ENCODE measurements around the gene SPOCK1. TPM values are rescaled to one million over a fixed set of nuclear protein-coding genes. Genes with fewer than 3 reads are reported as not detected.

SPOCK1 gene
- total and polyA plus RNA-seq, 9 of the 15 experiments (the other 6 are each of a cell fraction or from before 2014, with no cell fraction given), result 0.01 to 0.35 (median 0.04) TPM; not detected in 6

DNA sequence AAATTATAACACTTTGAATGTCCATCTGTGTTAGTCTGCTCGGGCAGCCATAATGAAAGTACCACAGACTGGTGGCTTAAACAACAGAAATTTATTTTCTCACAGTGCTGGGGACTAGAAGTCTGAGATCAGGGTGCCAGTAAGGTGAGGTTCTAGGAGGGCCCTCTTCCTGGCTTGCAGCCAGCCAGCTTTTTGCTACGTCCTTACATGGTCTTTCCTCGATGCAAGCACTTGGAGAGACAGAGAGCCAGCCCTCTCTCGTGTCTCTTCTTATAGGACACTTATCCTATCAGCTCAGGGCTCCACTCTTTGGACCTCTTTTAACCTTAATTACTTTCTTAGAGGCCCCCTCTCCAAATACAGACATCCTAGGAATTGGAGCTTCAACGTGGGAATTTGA lies 351.8 kb downstream of the SPOCK1 start:
- FAIRE-seq (no peak), DNase-seq (ENCODE audit: extremely low read depth in 1 of 4, low spot score in 3 of 4) (no peak), ATAC-seq (no peak)
- in situ Hi-C loops (cut with MboI), result no loop called here
- Histone ChIP-seq H2AFZ (ENCODE audit: low read depth, low read length) (no peak overlapping the region), H3K4me3 (no peak overlapping the region), H3K27ac (ENCODE audit: extremely low read depth, low read depth, low read length) (no peak overlapping the region), H3K9me3 (replicated peaks; ENCODE audit: control insufficient read depth, insufficient read depth, low read depth, low read length) (no peaks in the 10 kb centered on the region), H3K36me3 (ENCODE audit: control insufficient read depth, insufficient read depth, low read length) (no peaks in the 10 kb centered on the region), H3K9me1 (ENCODE audit: control insufficient read depth, insufficient read depth, low read length) (no peaks in the 10 kb centered on the region), H3K9ac (ENCODE audit: insufficient read depth in 1 of 2, low read depth in 2 of 2, low read length in 2 of 2) (no peak overlapping the region), H3K27me3 (ENCODE audit: control insufficient read depth in 2 of 2, insufficient read depth in 2 of 2, low read length in 2 of 2) (no peaks in the 10 kb centered on the region), H4K20me1 (replicated peaks; ENCODE audit: control insufficient read depth, insufficient read depth, low read length) (no peaks in the 10 kb centered on the region), H3K79me2 (ENCODE audit: control insufficient read depth, insufficient read depth, low read length) (no peaks in the 10 kb centered on the region), H3K4me1 (replicated peaks in 1 of 2; ENCODE audit: control insufficient read depth in 2 of 2, insufficient read depth in 2 of 2, low read length in 2 of 2) (no peaks in the 10 kb centered on the region), H3K4me2 (ENCODE audit: insufficient read depth, low read length) (no peak overlapping the region)
- 0% methylated on average over 5 of the region's 5 CpGs for WGBS (ENCODE audit: insufficient coverage, low coverage, missing lambda C conversion rate)
- intact Hi-C loops (cut with micrococcal nuclease), result no loop called here
- TF ChIP-seq FOXM1 (IDR thresholded peaks at IDR 0.05; ENCODE audit: low read depth) (no peak), FOXM1 (CRISPR knock-in tag; IDR thresholded peaks at IDR 0.05; ENCODE audit: low read depth) (no peak), ZNF41 (CRISPR knock-in tag; conservative IDR thresholded peaks at IDR 0.05) (no peak), ZNF184 (CRISPR knock-in tag; IDR thresholded peaks at IDR 0.05) (no peak), HDAC3 (IDR thresholded peaks at IDR 0.05; ENCODE audit: borderline replicate concordance, partially characterized antibody) (no peak)
- TF ChIP-seq, protein P1, sequence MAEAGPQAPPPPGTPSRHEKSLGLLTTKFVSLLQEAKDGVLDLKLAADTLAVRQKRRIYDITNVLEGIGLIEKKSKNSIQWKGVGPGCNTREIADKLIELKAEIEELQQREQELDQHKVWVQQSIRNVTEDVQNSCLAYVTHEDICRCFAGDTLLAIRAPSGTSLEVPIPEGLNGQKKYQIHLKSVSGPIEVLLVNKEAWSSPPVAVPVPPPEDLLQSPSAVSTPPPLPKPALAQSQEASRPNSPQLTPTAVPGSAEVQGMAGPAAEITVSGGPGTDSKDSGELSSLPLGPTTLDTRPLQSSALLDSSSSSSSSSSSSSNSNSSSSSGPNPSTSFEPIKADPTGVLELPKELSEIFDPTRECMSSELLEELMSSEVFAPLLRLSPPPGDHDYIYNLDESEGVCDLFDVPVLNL (CRISPR knock-in tag; IDR thresholded peaks at IDR 0.05; ENCODE audit: low read depth), result no peak
- POLR2A ChIA-PET, result no interaction called here
- no TSS peak for BruUV-seq (replicated peaks)
- CTCF ChIA-PET (ENCODE audit: low intra/inter-chr PET ratio), result no interaction called here
